Caco-2 (cell line): ENCODE results near the gene PIGL. TPM values are rescaled to one million over a fixed set of nuclear protein-coding genes. Genes with fewer than 3 reads are reported as not detected.

ENCODE experiments used
- BruUV-seq: library from RNA; stranded (reverse); fragments of 400-500 nt; replicated peaks from 2 replicates; lab custom pipeline; 2021; lab: Mats Ljungman, UMichigan
- CTCF ChIA-PET: fragments of 300-600 bp; sonication (Branson Sonifier 250); formaldehyde crosslinking; loops from one replicate; lab custom pipeline; 2022; ENCODE audit warnings: antibody characterized with exemption; lab: Charles Lee
- POLR2A ChIA-PET: fragments of 300-600 bp; sonication (Branson Sonifier 250); formaldehyde crosslinking; loops from one replicate; lab custom pipeline; 2022; ENCODE audit warnings: antibody characterized with exemption; lab: Charles Lee
- DNase-seq, 2 experiments: peaks; one replicate each; pipeline versions ENCODE4 v3.0.0 to v3.0.0-alpha.2; 2020 to 2022
- H3K27me3 ChIP-seq: replicated peaks from 2 replicates; pipeline ENCODE4 v1.6.0; 2011; ENCODE audit warnings: low read length; ENCODE audit not compliant: control insufficient read depth, insufficient read depth
- H3K36me3 ChIP-seq: 2 replicates; pipeline ENCODE4 v1.5.1; 2011; ENCODE audit warnings: low read length; ENCODE audit not compliant: control insufficient read depth, insufficient read depth
- H3K4me1 ChIP-seq: fragments of 250-450 bp; sonication (Bioruptor Pico); 2 replicates; pipeline ENCODE4 v1.5.1; 2020; ENCODE audit warnings: mild to moderate bottlenecking
- H3K4me3 ChIP-seq: 2 replicates; pipeline ENCODE4 v1.5.1; 2011; ENCODE audit warnings: low read depth, mild to moderate bottlenecking, control low read depth, low read length
- H3K9me3 ChIP-seq: fragments of 250-450 bp; sonication (Bioruptor Pico); 2 replicates; pipeline ENCODE4 v1.5.1; 2020; ENCODE audit warnings: mild to moderate bottlenecking, moderate library complexity
- H3K27ac Mint-ChIP-seq: one replicate; pipeline ENCODE4 v1.8.0; 2022; ENCODE audit warnings: mixed read lengths; ENCODE audit not compliant: unreplicated experiment
- H3K27me3 Mint-ChIP-seq: one replicate; pipeline ENCODE4 v1.8.0; 2022; ENCODE audit warnings: mixed read lengths; ENCODE audit not compliant: insufficient read depth, unreplicated experiment
- H3K36me3 Mint-ChIP-seq: one replicate; pipeline ENCODE4 v1.8.0; 2022; ENCODE audit warnings: mild to moderate bottlenecking, mixed read lengths; ENCODE audit not compliant: insufficient read depth, unreplicated experiment
- H3K4me1 Mint-ChIP-seq: one replicate; pipeline ENCODE4 v1.8.0; 2022; ENCODE audit warnings: low read depth, mixed read lengths; ENCODE audit not compliant: unreplicated experiment
- H3K4me3 Mint-ChIP-seq: one replicate; pipeline ENCODE4 v1.8.0; 2022; ENCODE audit warnings: mild to moderate bottlenecking, moderate library complexity, mixed read lengths; ENCODE audit not compliant: unreplicated experiment
- H3K9me3 Mint-ChIP-seq: one replicate; pipeline ENCODE4 v1.8.0; 2022; ENCODE audit warnings: mixed read lengths; ENCODE audit not compliant: unreplicated experiment
- intact Hi-C: fragments of 100-400 bp; cut with micrococcal nuclease; formaldehyde crosslinking; loops from one replicate; pipeline ENCODE4 v1.10.0; 2022; ENCODE audit not compliant: unreplicated experiment
- total RNA-seq: library from RNA; stranded (reverse); gene quantifications from 2 replicates; pipeline ENCODE4 v1.2.3, GENCODE V29; 2022
- TF ChIP-seq, protein P1 (sequence below), 2 experiments: fragments of 200-600 bp in 1 of 2; IDR thresholded peaks; 1 replicate in 1 of 2; 2 replicates in 1 of 2; pipeline versions ENCODE4 v1.5.1 to v1.8.0; 2011 to 2022; ENCODE audit warnings: antibody characterized with exemption in 1 of 2, control low read depth in 1 of 2, inconsistent platforms in 1 of 2, low read depth in 1 of 2, low read length in 1 of 2, mild to moderate bottlenecking in 1 of 2, moderate library complexity in 1 of 2; ENCODE audit not compliant: insufficient read depth in 1 of 2, severe bottlenecking in 1 of 2, unreplicated experiment in 1 of 2

Gene PIGL
- total RNA-seq, 1 experiment from 2014 or later = 21.1 TPM

DNA sequence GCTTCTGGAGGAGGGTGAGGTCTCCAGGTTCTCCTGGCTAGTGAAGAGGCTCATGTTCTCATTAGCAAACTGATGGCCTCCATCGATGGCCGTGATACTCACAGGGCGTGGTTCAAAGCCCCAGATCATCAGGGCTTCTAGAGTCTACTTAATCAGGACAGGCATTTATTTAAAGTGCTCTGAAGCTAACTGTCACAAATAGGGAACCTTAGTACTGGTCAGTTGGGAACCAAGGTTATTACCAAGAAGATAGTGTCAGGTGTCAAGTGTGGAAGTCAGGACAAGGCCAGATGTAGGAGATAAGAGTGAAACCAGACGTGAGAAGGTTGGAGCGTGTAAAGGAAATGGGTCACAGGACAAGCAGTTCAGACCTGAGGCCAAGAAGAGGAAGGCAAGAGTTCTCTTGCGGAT lies 56.9 kb downstream of the PIGL start:
- Histone ChIP-seq H3K36me3 (no peaks in the 10 kb centered on the region), H3K9me3 (no peaks in the 10 kb centered on the region), H3K4me1 (no peaks in the 10 kb centered on the region), H3K27me3 (no peaks in the 10 kb centered on the region), H3K4me3 (no peak overlapping the region)
- intact Hi-C loops = no loop called here
- no peaks in the 10 kb centered on the region for H3K27me3 Mint-ChIP-seq
- H3K4me3 Mint-ChIP-seq = no peak overlapping the region
- POLR2A ChIA-PET = no interaction called here
- H3K9me3 Mint-ChIP-seq = no peaks in the 10 kb centered on the region
- no peak overlapping the region for H3K27ac Mint-ChIP-seq
- H3K36me3 Mint-ChIP-seq = no peaks in the 10 kb centered on the region
- TF ChIP-seq, protein P1, sequence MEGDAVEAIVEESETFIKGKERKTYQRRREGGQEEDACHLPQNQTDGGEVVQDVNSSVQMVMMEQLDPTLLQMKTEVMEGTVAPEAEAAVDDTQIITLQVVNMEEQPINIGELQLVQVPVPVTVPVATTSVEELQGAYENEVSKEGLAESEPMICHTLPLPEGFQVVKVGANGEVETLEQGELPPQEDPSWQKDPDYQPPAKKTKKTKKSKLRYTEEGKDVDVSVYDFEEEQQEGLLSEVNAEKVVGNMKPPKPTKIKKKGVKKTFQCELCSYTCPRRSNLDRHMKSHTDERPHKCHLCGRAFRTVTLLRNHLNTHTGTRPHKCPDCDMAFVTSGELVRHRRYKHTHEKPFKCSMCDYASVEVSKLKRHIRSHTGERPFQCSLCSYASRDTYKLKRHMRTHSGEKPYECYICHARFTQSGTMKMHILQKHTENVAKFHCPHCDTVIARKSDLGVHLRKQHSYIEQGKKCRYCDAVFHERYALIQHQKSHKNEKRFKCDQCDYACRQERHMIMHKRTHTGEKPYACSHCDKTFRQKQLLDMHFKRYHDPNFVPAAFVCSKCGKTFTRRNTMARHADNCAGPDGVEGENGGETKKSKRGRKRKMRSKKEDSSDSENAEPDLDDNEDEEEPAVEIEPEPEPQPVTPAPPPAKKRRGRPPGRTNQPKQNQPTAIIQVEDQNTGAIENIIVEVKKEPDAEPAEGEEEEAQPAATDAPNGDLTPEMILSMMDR (IDR thresholded peaks at IDR 0.05; ENCODE audit: insufficient read depth in 1 of 2, low read depth in 1 of 2, low read length in 1 of 2, severe bottlenecking in 1 of 2, unreplicated experiment in 1 of 2) = no peak
- BruUV-seq = no TSS peak
- H3K4me1 Mint-ChIP-seq = peaks cover 5% of the 10 kb centered on the region
- DNase-seq = no peak
- CTCF ChIA-PET = no interaction called here

DNA sequence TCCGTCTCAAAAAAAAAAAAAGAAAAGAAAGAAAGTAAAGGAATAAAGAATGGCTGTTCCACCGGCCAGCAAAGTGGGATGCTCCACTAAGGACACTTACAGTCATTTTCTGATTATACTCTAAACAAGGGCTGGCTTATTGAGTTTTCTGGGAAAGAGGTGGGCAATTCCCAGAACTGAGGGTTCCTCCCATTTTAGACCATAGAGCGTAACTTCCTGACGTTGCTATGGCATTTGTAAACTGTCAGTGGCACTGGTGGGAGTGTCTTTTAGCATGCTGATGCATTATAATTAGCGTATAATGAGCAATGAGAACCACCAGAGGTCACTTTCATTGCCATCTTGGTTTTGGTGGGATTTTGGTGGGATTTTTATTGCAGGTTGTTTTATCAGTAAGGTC lies 58.0 kb downstream of the PIGL start:
- no peaks in the 10 kb centered on the region for H3K27me3 ChIP-seq
- H3K4me3 ChIP-seq = no peak overlapping the region
- H3K27me3 Mint-ChIP-seq = no peaks in the 10 kb centered on the region
- H3K4me1 Mint-ChIP-seq = peaks cover 5% of the 10 kb centered on the region
- no peaks in the 10 kb centered on the region for H3K36me3 Mint-ChIP-seq
- CTCF ChIA-PET = no interaction called here
- H3K9me3 Mint-ChIP-seq = no peaks in the 10 kb centered on the region
- no peaks in the 10 kb centered on the region for H3K9me3 ChIP-seq
- no peak overlapping the region for H3K4me3 Mint-ChIP-seq
- no peaks in the 10 kb centered on the region for H3K4me1 ChIP-seq
- TF ChIP-seq, protein P1 (IDR thresholded peaks at IDR 0.05; ENCODE audit: insufficient read depth in 1 of 2, low read depth in 1 of 2, low read length in 1 of 2, severe bottlenecking in 1 of 2, unreplicated experiment in 1 of 2) = no peak
- BruUV-seq = no TSS peak
- no peak overlapping the region for H3K27ac Mint-ChIP-seq
- POLR2A ChIA-PET = no interaction called here
- intact Hi-C loops = no loop called here
- no peaks in the 10 kb centered on the region for H3K36me3 ChIP-seq
- DNase-seq = no peak

DNA sequence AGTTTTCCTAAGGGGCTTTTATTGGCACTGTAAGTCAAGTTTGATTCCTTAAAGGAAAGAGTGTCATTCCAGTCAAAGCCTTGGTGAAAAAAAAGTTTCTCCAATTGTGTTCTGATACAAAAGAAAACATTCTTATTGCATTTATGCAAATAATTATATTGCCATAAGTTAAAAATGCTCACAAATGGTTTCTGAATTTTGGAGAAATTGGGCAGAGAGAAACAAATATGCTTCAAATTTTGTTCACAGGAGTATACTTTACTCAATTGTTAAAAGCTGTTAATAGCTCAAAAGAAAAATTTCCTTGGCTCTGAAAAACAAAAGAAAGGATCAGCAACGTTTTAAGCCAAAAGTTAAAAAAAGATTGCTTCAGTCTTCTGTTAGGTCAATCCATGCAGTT lies 60.2 kb downstream of the PIGL start:
- no TSS peak for BruUV-seq
- Histone ChIP-seq H3K27me3 (no peaks in the 10 kb centered on the region), H3K4me3 (no peak overlapping the region), H3K9me3 (no peaks in the 10 kb centered on the region), H3K4me1 (no peaks in the 10 kb centered on the region), H3K36me3 (no peaks in the 10 kb centered on the region)
- Mint-ChIP-seq H3K4me3 (no peak overlapping the region), H3K27me3 (no peaks in the 10 kb centered on the region), H3K36me3 (no peaks in the 10 kb centered on the region), H3K27ac (no peak overlapping the region), H3K4me1 (peaks cover 5% of the 10 kb centered on the region), H3K9me3 (no peaks in the 10 kb centered on the region)
- ChIA-PET CTCF (no interaction called here), POLR2A (interaction anchor here (0.6 kb wide), 1 partner anchor 43 kb away, joined by 3 read pairs; no protein-coding TSS in a partner anchor)
- intact Hi-C loops = no loop called here
- TF ChIP-seq, protein P1 (IDR thresholded peaks at IDR 0.05; ENCODE audit: insufficient read depth in 1 of 2, low read depth in 1 of 2, low read length in 1 of 2, severe bottlenecking in 1 of 2, unreplicated experiment in 1 of 2) = no peak
- no peak for DNase-seq
